ENCODE measurements around the gene PTGES3.
"Not testable (repeated sequence)": the region's sequence is repeated elsewhere in the genome, so short reads cannot be mapped to it uniquely, and the experiment has no call there.

Gene PTGES3

GRCh38 chr12:56688129-56688845, at the start of gene PTGES3:
TSS of gene PTGES3 (minus strand) at chr12:56688284. CDS start at chr12:56687999, 285 bp downstream.
- Histone ChIP-seq H3K27ac (ENCODE audit: low read length) (peak within 1 kb of the TSS; percentile 99), H3K4me1 (ENCODE audit: control insufficient read depth in 1 of 2, insufficient read depth in 2 of 2, low read length in 2 of 2) (peaks cover 10 to 22% of the 10 kb centered on the region in 2 donors), H3K4me3 (ENCODE audit: low read depth in 1 of 2, low read length in 2 of 2) (peak within 1 kb of the TSS; percentile 78 to 98), H3K36me3 (ENCODE audit: control insufficient read depth in 1 of 2, insufficient read depth in 2 of 2, low read length in 2 of 2) (peaks cover 0 to 9% of the 10 kb centered on the region in 2 donors), H3K9me3 (ENCODE audit: control insufficient read depth in 1 of 2, low read length in 2 of 2) (no peaks in the 10 kb centered on the region), H3K27me3 (ENCODE audit: low read depth, low read length) (no peaks in the 10 kb centered on the region)

GRCh38 chr12:56728139-56728861, 40.2 kb upstream of the PTGES3 start:
- H3K36me3 ChIP-seq (ENCODE audit: control insufficient read depth in 1 of 2, insufficient read depth in 2 of 2, low read length in 2 of 2) = peaks cover 0 to 4% of the 10 kb centered on the region in 2 donors
- H3K4me3 ChIP-seq (ENCODE audit: low read depth in 1 of 2, low read length in 2 of 2) = no peak overlapping the region
- H3K27ac ChIP-seq (ENCODE audit: low read length) = no peak overlapping the region
- peaks cover 6 to 8% of the 10 kb centered on the region in 2 donors for H3K4me1 ChIP-seq (ENCODE audit: control insufficient read depth in 1 of 2, insufficient read depth in 2 of 2, low read length in 2 of 2)
- H3K27me3 ChIP-seq (ENCODE audit: low read depth, low read length) = no peaks in the 10 kb centered on the region
- H3K9me3 ChIP-seq (ENCODE audit: control insufficient read depth in 1 of 2, low read length in 2 of 2) = no peaks in the 10 kb centered on the region

GRCh38 chr12:56726196-56726675, 38.2 kb upstream of the PTGES3 start:
- Histone ChIP-seq H3K27ac (ENCODE audit: low read length) (peak overlapping the region; percentile 99), H3K4me1 (ENCODE audit: control insufficient read depth in 1 of 2, insufficient read depth in 2 of 2, low read length in 2 of 2) (peaks cover 25 to 28% of the 10 kb centered on the region in 2 donors), H3K4me3 (ENCODE audit: low read depth in 1 of 2, low read length in 2 of 2) (peak overlapping the region; percentile 75 to 100)
- not testable (repeated sequence) for H3K9me3 ChIP-seq (ENCODE audit: control insufficient read depth in 1 of 2, low read length in 2 of 2); H3K36me3 ChIP-seq (ENCODE audit: control insufficient read depth in 1 of 2, insufficient read depth in 2 of 2, low read length in 2 of 2); H3K27me3 ChIP-seq (ENCODE audit: low read depth, low read length)

- peak overlapping the region; percentile 99 for H3K27ac ChIP-seq (ENCODE audit: low read length)
- peaks cover 30 to 33% of the 10 kb centered on the region in 2 donors for H3K4me1 ChIP-seq (ENCODE audit: control insufficient read depth in 1 of 2, insufficient read depth in 2 of 2, low read length in 2 of 2)
- H3K4me3 ChIP-seq (ENCODE audit: low read depth in 1 of 2, low read length in 2 of 2) = peak overlapping the region; percentile 75 to 100
- no peaks in the 10 kb centered on the region for H3K9me3 ChIP-seq (ENCODE audit: control insufficient read depth in 1 of 2, low read length in 2 of 2)
- no peaks in the 10 kb centered on the region for H3K27me3 ChIP-seq (ENCODE audit: low read depth, low read length)
- H3K36me3 ChIP-seq (ENCODE audit: control insufficient read depth in 1 of 2, insufficient read depth in 2 of 2, low read length in 2 of 2) = peaks cover 2 to 10% of the 10 kb centered on the region in 2 donors
Measured at GRCh38 chr12:56725723-56726102, 37.6 kb upstream of the PTGES3 start.

GRCh38 chr12:56724972-56725722, 37.1 kb upstream of the PTGES3 start, which contains the start of gene NACA:
TSS of gene NACA (minus strand) at chr12:56725299. CDS start at chr12:56724521, 778 bp downstream.
- Histone ChIP-seq H3K4me3 (ENCODE audit: low read depth in 1 of 2, low read length in 2 of 2) (peak within 1 kb of the TSS; percentile 75 to 100), H3K9me3 (ENCODE audit: control insufficient read depth in 1 of 2, low read length in 2 of 2) (no peaks in the 10 kb centered on the region), H3K36me3 (ENCODE audit: control insufficient read depth in 1 of 2, insufficient read depth in 2 of 2, low read length in 2 of 2) (peaks cover 7 to 10% of the 10 kb centered on the region in 2 donors), H3K27ac (ENCODE audit: low read length) (peak within 1 kb of the TSS; percentile 99), H3K27me3 (ENCODE audit: low read depth, low read length) (no peaks in the 10 kb centered on the region), H3K4me1 (ENCODE audit: control insufficient read depth in 1 of 2, insufficient read depth in 2 of 2, low read length in 2 of 2) (peaks cover 32 to 39% of the 10 kb centered on the region in 2 donors)

GRCh38 chr12:56724701-56724971, 36.6 kb upstream of the PTGES3 start:
- no peaks in the 10 kb centered on the region for H3K9me3 ChIP-seq (ENCODE audit: control insufficient read depth in 1 of 2, low read length in 2 of 2)
- H3K27ac ChIP-seq (ENCODE audit: low read length) = peak overlapping the region; percentile 99
- H3K4me1 ChIP-seq (ENCODE audit: control insufficient read depth in 1 of 2, insufficient read depth in 2 of 2, low read length in 2 of 2) = peaks cover 32 to 43% of the 10 kb centered on the region in 2 donors
- no peaks in the 10 kb centered on the region for H3K27me3 ChIP-seq (ENCODE audit: low read depth, low read length)
- peaks cover 12 to 13% of the 10 kb centered on the region in 2 donors for H3K36me3 ChIP-seq (ENCODE audit: control insufficient read depth in 1 of 2, insufficient read depth in 2 of 2, low read length in 2 of 2)
- H3K4me3 ChIP-seq (ENCODE audit: low read depth in 1 of 2, low read length in 2 of 2) = peak overlapping the region; percentile 75 to 100

GRCh38 chr12:56723889-56724700, 36.0 kb upstream of the PTGES3 start:
- H3K9me3 ChIP-seq (ENCODE audit: control insufficient read depth in 1 of 2, low read length in 2 of 2) = no peaks in the 10 kb centered on the region
- no peaks in the 10 kb centered on the region for H3K27me3 ChIP-seq (ENCODE audit: low read depth, low read length)
- H3K27ac ChIP-seq (ENCODE audit: low read length) = peak overlapping the region; percentile 99
- H3K4me3 ChIP-seq (ENCODE audit: low read depth in 1 of 2, low read length in 2 of 2) = peak overlapping the region; percentile 75 to 100
- peaks cover 32 to 49% of the 10 kb centered on the region in 2 donors for H3K4me1 ChIP-seq (ENCODE audit: control insufficient read depth in 1 of 2, insufficient read depth in 2 of 2, low read length in 2 of 2)
- H3K36me3 ChIP-seq (ENCODE audit: control insufficient read depth in 1 of 2, insufficient read depth in 2 of 2, low read length in 2 of 2) = peaks cover 16 to 17% of the 10 kb centered on the region in 2 donors

GRCh38 chr12:56723352-56723751, 35.3 kb upstream of the PTGES3 start:
- Histone ChIP-seq H3K4me1 (ENCODE audit: control insufficient read depth in 1 of 2, insufficient read depth in 2 of 2, low read length in 2 of 2) (peaks cover 32 to 56% of the 10 kb centered on the region in 2 donors), H3K27me3 (ENCODE audit: low read depth, low read length) (no peaks in the 10 kb centered on the region), H3K4me3 (ENCODE audit: low read depth in 1 of 2, low read length in 2 of 2) (peak overlapping the region; percentile 75 to 100), H3K36me3 (ENCODE audit: control insufficient read depth in 1 of 2, insufficient read depth in 2 of 2, low read length in 2 of 2) (peaks cover 21 to 24% of the 10 kb centered on the region in 2 donors), H3K27ac (ENCODE audit: low read length) (peak overlapping the region; percentile 99), H3K9me3 (ENCODE audit: control insufficient read depth in 1 of 2, low read length in 2 of 2) (no peaks in the 10 kb centered on the region)

- H3K9me3 ChIP-seq (ENCODE audit: control insufficient read depth in 1 of 2, low read length in 2 of 2) = no peaks in the 10 kb centered on the region
- H3K4me3 ChIP-seq (ENCODE audit: low read depth in 1 of 2, low read length in 2 of 2) = peak overlapping the region; percentile 75 to 100
- no peaks in the 10 kb centered on the region for H3K27me3 ChIP-seq (ENCODE audit: low read depth, low read length)
- H3K4me1 ChIP-seq (ENCODE audit: control insufficient read depth in 1 of 2, insufficient read depth in 2 of 2, low read length in 2 of 2) = peaks cover 32 to 61% of the 10 kb centered on the region in 2 donors
- peak overlapping the region; percentile 99 for H3K27ac ChIP-seq (ENCODE audit: low read length)
- H3K36me3 ChIP-seq (ENCODE audit: control insufficient read depth in 1 of 2, insufficient read depth in 2 of 2, low read length in 2 of 2) = peaks cover 21 to 24% of the 10 kb centered on the region in 2 donors
Measured at GRCh38 chr12:56722832-56723231, 34.7 kb upstream of the PTGES3 start.

- Histone ChIP-seq H3K4me1 (ENCODE audit: control insufficient read depth in 1 of 2, insufficient read depth in 2 of 2, low read length in 2 of 2) (peaks cover 33 to 71% of the 10 kb centered on the region in 2 donors), H3K27ac (ENCODE audit: low read length) (peak overlapping the region; percentile 99), H3K9me3 (ENCODE audit: control insufficient read depth in 1 of 2, low read length in 2 of 2) (no peaks in the 10 kb centered on the region), H3K4me3 (ENCODE audit: low read depth in 1 of 2, low read length in 2 of 2) (peak overlapping the region; percentile 3 to 5), H3K27me3 (ENCODE audit: low read depth, low read length) (no peaks in the 10 kb centered on the region), H3K36me3 (ENCODE audit: control insufficient read depth in 1 of 2, insufficient read depth in 2 of 2, low read length in 2 of 2) (peaks cover 21 to 24% of the 10 kb centered on the region in 2 donors)
Measured at GRCh38 chr12:56721721-56722120, 33.6 kb upstream of the PTGES3 start.
